Hair follicular keratinocyte (primary cell): ENCODE measurements around the gene CSAD. TPM values are rescaled to one million over a fixed set of nuclear protein-coding genes. Genes with fewer than 3 reads are reported as not detected.

ENCODE experiments used
- total RNA-seq: library from RNA; depleted of rRNA; stranded (reverse); fragments of >200 nt; gene quantifications from 2 replicates; pipeline ENCODE4 v1.2.3, GENCODE V29; 2015

Gene CSAD
- 1.4 and 4.5 TPM in 2 replicates for total RNA-seq

GRCh38 chr12:53180220-53180930 lies at the start of gene CSAD, which contains the start of gene ZNF740:
Gene CSAD, minus strand, starts transcription at chr12:53180925. Its CDS starts 7,455 bp downstream, at chr12:53173470.
Gene ZNF740, plus strand, starts transcription at chr12:53180722. Its CDS starts 1,262 bp downstream, at chr12:53181984.

GRCh38 chr12:53207042-53207441 lies 26.3 kb upstream of the CSAD start, which contains the start of gene ITGB7:
Gene ITGB7, minus strand, starts transcription at chr12:53207251. Its CDS starts 6,808 bp downstream, at chr12:53200443.

Other genes with a start within 250 kb of the CSAD start
- gene KRT18, start 231.8 kb downstream of the CSAD start, total RNA-seq = 427 and 525 TPM in 2 replicates
- 424 and 580 TPM in 2 replicates for gene EIF4B, start 174.5 kb downstream of the CSAD start, total RNA-seq
- 3.0 and 3.9 TPM in 2 replicates for gene TNS2, start 130.9 kb downstream of the CSAD start, total RNA-seq
- 40.6 and 40.7 TPM in 2 replicates for gene SPRYD3, start 101.5 kb downstream of the CSAD start, total RNA-seq
- 93.5 and 128 TPM in 2 replicates for gene IGFBP6, start 83.3 kb downstream of the CSAD start, total RNA-seq
- gene SOAT2, start 77.4 kb downstream of the CSAD start, total RNA-seq = not detected in 2 replicates
- gene ZNF740, start 203 bp downstream of the CSAD start, total RNA-seq = 3.8 and 8.4 TPM in 2 replicates
- gene ITGB7, start 26.3 kb upstream of the CSAD start, total RNA-seq = 0.04 and 1.6 TPM in 2 replicates
- 32.6 and 46.6 TPM in 2 replicates for gene RARG, start 51.3 kb upstream of the CSAD start, total RNA-seq
- 7.3 and 15.2 TPM in 2 replicates for gene ESPL1, start 87.4 kb upstream of the CSAD start, total RNA-seq
- gene PFDN5, start 114.6 kb upstream of the CSAD start, total RNA-seq = 366 and 370 TPM in 2 replicates
- gene MYG1, start 118.8 kb upstream of the CSAD start, total RNA-seq = 57.2 and 61.8 TPM in 2 replicates
- gene AAAS, start 140.7 kb upstream of the CSAD start, total RNA-seq = 44.7 and 75.2 TPM in 2 replicates
- gene SP7, start 155.4 kb upstream of the CSAD start, total RNA-seq = not detected in 2 replicates
- gene SP1, start 199.3 kb upstream of the CSAD start, total RNA-seq = 27.3 and 31.1 TPM in 2 replicates
- not detected in 2 replicates for gene AMHR2, start 242.9 kb upstream of the CSAD start, total RNA-seq